K562 (cell line): ENCODE measurements around the gene MCCC1. TPM values are rescaled to one million over a fixed set of nuclear protein-coding genes. Genes with fewer than 3 reads are reported as not detected.

ENCODE experiments used
- CCNT2 ChIP-seq: IDR thresholded peaks from 2 replicates; pipeline ENCODE4 v1.6.1; 2011; ENCODE audit warnings: borderline replicate concordance, low read depth, mild to moderate bottlenecking, moderate library complexity, mixed read lengths, low read length; ENCODE audit not compliant: insufficient read length; ENCODE audit errors: extremely low read depth
- GTF2E2 ChIP-seq: fragments of 200-800 bp; sonication (Bioruptor generic); IDR thresholded peaks from 2 replicates; pipeline ENCODE4 v1.6.1; 2016; ENCODE audit warnings: missing genetic modification characterization, missing compliant biosample characterization
- HMGN3 ChIP-seq: IDR thresholded peaks from 2 replicates; pipeline ENCODE4 v1.6.1; 2011; ENCODE audit warnings: borderline replicate concordance, low read depth, mild to moderate bottlenecking, mixed read lengths, low read length; ENCODE audit not compliant: insufficient read length; ENCODE audit errors: extremely low read depth
- NONO ChIP-seq, 2 experiments: fragments of 200-400 bp in 1 of 2; fragments of 450-650 bp in 1 of 2; formaldehyde crosslinking in 1 of 2; IDR thresholded peaks; 2 replicates each; pipeline ENCODE4 v1.6.1; 2017; ENCODE audit warnings: low read depth in 2 of 2, mild to moderate bottlenecking in 2 of 2, moderate library complexity in 2 of 2, low read length in 1 of 2
- NRF1 ChIP-seq, 2 experiments: fragments of 450-650 bp; IDR thresholded peaks in 1 of 2; conservative IDR thresholded peaks in 1 of 2; 2 replicates each; pipeline ENCODE4 v1.6.1; 2014; ENCODE audit warnings: mild to moderate bottlenecking in 2 of 2
- PHB2 ChIP-seq: fragments of 450-650 bp; IDR thresholded peaks from 2 replicates; pipeline ENCODE4 v1.6.1; 2017; ENCODE audit warnings: low read depth
- POLR2AphosphoS5 ChIP-seq: IDR thresholded peaks from 2 replicates; pipeline ENCODE4 v1.6.1; 2011; ENCODE audit warnings: mild to moderate bottlenecking, low read depth, low read length, moderate library complexity; ENCODE audit not compliant: control insufficient read depth, insufficient read depth
- POLR2H ChIP-seq: IDR thresholded peaks from 2 replicates; pipeline ENCODE4 v1.6.1; 2016; ENCODE audit warnings: missing genetic modification characterization, low read depth, mild to moderate bottlenecking, control low read depth, missing compliant biosample characterization, moderate library complexity
- SLC30A9 ChIP-seq: fragments of 250-450 bp; sonication (Bioruptor Pico); IDR thresholded peaks from 2 replicates; pipeline ENCODE4 v1.8.0; 2022; ENCODE audit warnings: mild to moderate bottlenecking, moderate library complexity
- SRSF1 ChIP-seq: fragments of 200-400 bp; formaldehyde crosslinking; IDR thresholded peaks from 2 replicates; pipeline ENCODE4 v1.6.1; 2017; ENCODE audit warnings: mild to moderate bottlenecking, low read depth, low read length, moderate library complexity
- SRSF7 ChIP-seq: fragments of 200-400 bp; formaldehyde crosslinking; optimal IDR thresholded peaks from 2 replicates; pipeline ENCODE3; 2017; ENCODE audit warnings: mild to moderate bottlenecking, low read depth, low read length
- TAF15 ChIP-seq: fragments of 200-400 bp; formaldehyde crosslinking; IDR thresholded peaks from 2 replicates; pipeline ENCODE4 v1.6.1; 2017; ENCODE audit warnings: mild to moderate bottlenecking, low read depth, low read length, moderate library complexity
- YY1 ChIP-seq, 3 experiments: IDR thresholded peaks; 2 replicates each; pipeline ENCODE4 v1.6.1; 2011; ENCODE audit warnings: low read length in 2 of 3, mild to moderate bottlenecking in 2 of 3, moderate library complexity in 2 of 3, borderline replicate concordance in 1 of 3, control low read depth in 1 of 3, low read depth in 1 of 3; ENCODE audit not compliant: insufficient read depth in 3 of 3, insufficient replicate concordance in 2 of 3, control insufficient read depth in 1 of 3, insufficient read length in 1 of 3; ENCODE audit errors: extremely low read depth in 1 of 3
- ZBTB7A ChIP-seq: IDR thresholded peaks from 2 replicates; pipeline ENCODE4 v1.6.1; 2011; ENCODE audit warnings: low read depth, mild to moderate bottlenecking, low read length, moderate library complexity, borderline replicate concordance; ENCODE audit not compliant: control insufficient read depth
- ZFX ChIP-seq: sonication (generic); formaldehyde crosslinking; IDR thresholded peaks from 2 replicates; pipeline ENCODE4 v1.8.0; 2022; ENCODE audit warnings: mild to moderate bottlenecking, missing genetic modification reagents, moderate library complexity
- polyA plus RNA-seq, 8 experiments: library from polyadenylated mRNA; depleted of rRNA in 4 of 8; stranded (reverse) in 5 of 8; unstranded in 3 of 8; fragments of >200 nt; fragmentation: Nextera tagmentation in 2 of 8; fragmentation: Illumina TruSeq in 1 of 8; extraction: Ambion mirVana in 2 of 8; extraction: Trizol in 1 of 8; gene quantifications; 2 replicates each; pipeline versions ENCODE4 v1.2.1 to v1.2.3, GENCODE V29; 2011 to 2014; ENCODE audit warnings: inconsistent platforms in 1 of 8, missing spikeins in 1 of 8
- total RNA-seq, 7 experiments: library from RNA; depleted of rRNA in 6 of 7; stranded (reverse); fragments of >200 nt in 6 of 7; fragmentation: Illumina TruSeq in 2 of 7; extraction: Trizol in 2 of 7; gene quantifications; 2 replicates each; pipeline versions ENCODE4 v1.2.1 to v1.2.3, GENCODE V29; 2011 to 2021; ENCODE audit warnings: low replicate concordance in 1 of 7
- TF ChIP-seq, protein P1 (sequence below): fragments of 450-650 bp; IDR thresholded peaks from 2 replicates; pipeline ENCODE4 v1.6.1; 2016; ENCODE audit warnings: low read depth

MCCC1 gene
- total and polyA plus RNA-seq, 9 of the 15 experiments (the other 6 are each of a cell fraction or from before 2014, with no cell fraction given) = 13.7 to 26.9 (median 23.0) TPM

DNA sequence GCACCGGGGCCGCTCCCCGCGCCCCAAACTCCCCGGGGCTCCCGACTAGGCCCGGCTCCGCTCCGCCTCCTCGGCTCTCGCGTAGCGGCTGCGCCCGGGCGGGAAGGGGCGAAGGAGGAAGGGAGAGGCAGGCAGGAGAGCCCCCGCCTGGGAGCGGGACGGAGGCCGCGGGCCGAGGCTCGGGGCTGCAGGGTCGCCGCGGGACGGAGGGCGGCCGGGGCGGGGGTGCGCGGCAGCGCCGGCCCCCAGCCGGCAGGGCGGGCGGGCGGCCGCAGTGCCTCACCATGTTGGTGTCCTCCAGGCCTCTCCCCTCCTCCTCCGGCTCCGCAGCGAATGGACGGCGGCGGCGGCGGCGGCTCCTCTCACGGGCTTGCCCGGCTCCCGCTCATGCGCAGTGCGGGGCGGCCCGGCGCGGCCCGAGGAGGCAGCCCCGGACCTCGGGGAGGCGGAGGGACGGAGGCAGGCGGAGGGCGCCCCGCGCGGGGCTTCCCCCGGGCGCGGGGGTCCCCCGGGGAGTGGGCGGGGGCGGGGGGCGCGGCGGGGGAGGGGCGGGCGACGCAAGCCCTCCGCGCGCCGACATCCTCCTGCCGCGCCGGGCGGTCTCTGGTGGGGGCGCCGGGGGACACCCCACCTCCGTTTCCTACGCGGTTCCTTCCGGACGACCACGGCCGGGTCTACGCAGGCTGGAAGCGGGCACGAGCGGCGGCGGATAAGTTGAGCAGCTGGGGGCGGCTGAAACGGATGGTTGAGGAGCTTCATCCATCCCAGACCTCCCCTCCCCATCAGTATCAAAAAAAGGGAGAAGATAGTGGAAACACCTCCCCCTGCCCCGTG is 118.9 kb downstream of the MCCC1 start, which contains the start of gene DCUN1D1 (continued):
- TF ChIP-seq, protein P1, sequence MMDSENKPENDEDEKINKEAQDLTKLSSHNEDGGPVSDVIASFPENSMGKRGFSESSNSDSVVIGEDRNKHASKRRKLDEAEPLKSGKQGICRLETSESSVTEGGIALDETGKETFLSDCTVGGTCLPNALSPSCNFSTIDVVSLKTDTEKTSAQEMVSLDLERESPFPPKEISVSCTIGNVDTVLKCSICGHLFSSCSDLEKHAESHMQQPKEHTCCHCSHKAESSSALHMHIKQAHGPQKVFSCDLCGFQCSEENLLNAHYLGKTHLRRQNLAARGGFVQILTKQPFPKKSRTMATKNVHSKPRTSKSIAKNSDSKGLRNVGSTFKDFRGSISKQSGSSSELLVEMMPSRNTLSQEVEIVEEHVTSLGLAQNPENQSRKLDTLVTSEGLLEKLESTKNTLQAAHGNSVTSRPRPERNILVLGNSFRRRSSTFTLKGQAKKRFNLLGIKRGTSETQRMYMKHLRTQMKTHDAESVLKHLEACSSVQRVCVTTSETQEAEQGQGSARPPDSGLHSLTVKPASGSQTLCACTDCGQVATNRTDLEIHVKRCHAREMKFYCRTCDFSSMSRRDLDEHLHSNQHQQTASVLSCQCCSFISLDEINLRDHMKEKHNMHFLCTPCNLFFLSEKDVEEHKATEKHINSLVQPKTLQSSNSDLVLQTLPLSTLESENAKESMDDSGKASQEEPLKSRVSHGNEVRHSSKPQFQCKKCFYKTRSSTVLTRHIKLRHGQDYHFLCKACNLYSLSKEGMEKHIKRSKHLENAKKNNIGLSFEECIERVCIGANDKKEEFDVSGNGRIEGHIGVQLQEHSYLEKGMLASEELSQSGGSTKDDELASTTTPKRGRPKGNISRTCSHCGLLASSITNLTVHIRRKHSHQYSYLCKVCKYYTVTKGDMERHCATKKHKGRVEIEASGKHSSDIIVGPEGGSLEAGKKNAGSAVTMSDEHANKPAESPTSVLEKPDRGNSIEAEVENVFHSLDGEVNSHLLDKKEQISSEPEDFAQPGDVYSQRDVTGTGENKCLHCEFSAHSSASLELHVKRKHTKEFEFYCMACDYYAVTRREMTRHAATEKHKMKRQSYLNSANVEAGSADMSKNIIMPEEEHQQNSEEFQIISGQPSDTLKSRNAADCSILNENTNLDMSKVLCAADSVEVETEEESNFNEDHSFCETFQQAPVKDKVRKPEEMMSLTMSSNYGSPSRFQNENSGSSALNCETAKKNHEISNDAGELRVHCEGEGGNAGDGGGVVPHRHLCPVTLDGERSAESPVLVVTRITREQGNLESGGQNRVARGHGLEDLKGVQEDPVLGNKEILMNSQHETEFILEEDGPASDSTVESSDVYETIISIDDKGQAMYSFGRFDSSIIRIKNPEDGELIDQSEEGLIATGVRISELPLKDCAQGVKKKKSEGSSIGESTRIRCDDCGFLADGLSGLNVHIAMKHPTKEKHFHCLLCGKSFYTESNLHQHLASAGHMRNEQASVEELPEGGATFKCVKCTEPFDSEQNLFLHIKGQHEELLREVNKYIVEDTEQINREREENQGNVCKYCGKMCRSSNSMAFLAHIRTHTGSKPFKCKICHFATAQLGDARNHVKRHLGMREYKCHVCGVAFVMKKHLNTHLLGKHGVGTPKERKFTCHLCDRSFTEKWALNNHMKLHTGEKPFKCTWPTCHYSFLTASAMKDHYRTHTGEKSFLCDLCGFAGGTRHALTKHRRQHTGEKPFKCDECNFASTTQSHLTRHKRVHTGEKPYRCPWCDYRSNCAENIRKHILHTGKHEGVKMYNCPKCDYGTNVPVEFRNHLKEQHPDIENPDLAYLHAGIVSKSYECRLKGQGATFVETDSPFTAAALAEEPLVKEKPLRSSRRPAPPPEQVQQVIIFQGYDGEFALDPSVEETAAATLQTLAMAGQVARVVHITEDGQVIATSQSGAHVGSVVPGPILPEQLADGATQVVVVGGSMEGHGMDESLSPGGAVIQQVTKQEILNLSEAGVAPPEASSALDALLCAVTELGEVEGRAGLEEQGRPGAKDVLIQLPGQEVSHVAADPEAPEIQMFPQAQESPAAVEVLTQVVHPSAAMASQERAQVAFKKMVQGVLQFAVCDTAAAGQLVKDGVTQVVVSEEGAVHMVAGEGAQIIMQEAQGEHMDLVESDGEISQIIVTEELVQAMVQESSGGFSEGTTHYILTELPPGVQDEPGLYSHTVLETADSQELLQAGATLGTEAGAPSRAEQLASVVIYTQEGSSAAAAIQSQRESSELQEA = no peak
- TF ChIP-seq SRSF1 (0 out of 2 replicates have a peak, but pooled peaks have one; percentile 20), CCNT2 (peak; percentile 55), TAF15 (no peak), SLC30A9 (CRISPR knock-in tag) (no peak), POLR2H (peak; percentile 74), POLR2AphosphoS5 (peak; percentile 70; the same call in 1 of the 2 replicates), YY1 (IDR thresholded peaks at IDR 0.05; ENCODE audit: borderline replicate concordance in 1 of 3, control insufficient read depth in 1 of 3, extremely low read depth in 1 of 3, insufficient read depth in 3 of 3, insufficient read length in 1 of 3, insufficient replicate concordance in 2 of 3, low read depth in 1 of 3, low read length in 2 of 3) (peak; percentile 22 to 86 (median 86)), HMGN3 (peak; percentile 67), ZBTB7A (peak; percentile 81; the same call in 1 of the 2 replicates), PHB2 (no peak), GTF2E2 (peak; percentile 79; the same call in 1 of the 2 replicates), NONO (IDR thresholded peaks at IDR 0.05; ENCODE audit: low read depth in 2 of 2, low read length in 1 of 2) (peak; percentile 45 to 54; a peak in 1 of 4 replicates), ZFX (CRISPR knock-in tag) (peak; percentile 94), SRSF7 (no peak), NRF1 (conservative IDR thresholded peaks at IDR 0.05 in 1 of 2, IDR thresholded peaks at IDR 0.05 in 1 of 2) (peak in 1 of 2 experiments; percentile 85; a peak in 2 of 4 replicates)
